Skeletal muscle tissue (tissue), 4 donors: ENCODE data around the gene MAK. TPM values are rescaled to one million over a fixed set of nuclear protein-coding genes. Genes with fewer than 3 reads are reported as not detected.
"Not testable (repeated sequence)": the region's sequence is repeated elsewhere in the genome, so short reads cannot be mapped to it uniquely, and the experiment has no call there.

ENCODE experiments used
- H3K27ac ChIP-seq: one replicate; pipeline ENCODE4 v1.7.0; 2013; ENCODE audit warnings: mild to moderate bottlenecking, low read depth, low read length, inconsistent platforms
- H3K27me3 ChIP-seq, 3 donors: one replicate each; pipeline ENCODE4 v1.7.0; 2013; ENCODE audit warnings: low read length in 3 of 3; ENCODE audit not compliant: control insufficient read depth in 3 of 3, insufficient read depth in 3 of 3
- H3K36me3 ChIP-seq, 3 donors: one replicate each; pipeline ENCODE4 v1.7.0; 2013; ENCODE audit warnings: low read length in 3 of 3; ENCODE audit not compliant: control insufficient read depth in 3 of 3, insufficient read depth in 3 of 3
- H3K4me1 ChIP-seq, 3 donors: one replicate each; pipeline ENCODE4 v1.7.0; 2013; ENCODE audit warnings: low read length in 3 of 3, mild to moderate bottlenecking in 3 of 3; ENCODE audit not compliant: control insufficient read depth in 3 of 3, insufficient read depth in 3 of 3
- H3K4me3 ChIP-seq, 3 donors: one replicate each; pipeline ENCODE4 v1.7.0; 2013; ENCODE audit warnings: low read length in 3 of 3
- H3K9ac ChIP-seq, 3 donors: one replicate each; pipeline ENCODE4 v1.7.0; 2013; ENCODE audit warnings: low read length in 3 of 3, mild to moderate bottlenecking in 3 of 3, moderate library complexity in 2 of 3, low read depth in 1 of 3
- H3K9me3 ChIP-seq, 3 donors: one replicate each; pipeline ENCODE4 v1.7.0; 2013; ENCODE audit warnings: low read length in 3 of 3; ENCODE audit not compliant: control insufficient read depth in 3 of 3
- total RNA-seq: library from RNA; depleted of rRNA; stranded (reverse); fragments of >200 nt; gene quantifications from one replicate; pipeline ENCODE4 v1.2.3, GENCODE V29; 2014
- donor health status: Osteomylitis.

MAK gene
- total RNA-seq, 1 donor from 2014 or later, result not detected

- H3K27me3 ChIP-seq, H3K27ac ChIP-seq, H3K9me3 ChIP-seq, H3K9ac ChIP-seq, H3K36me3 ChIP-seq, H3K4me3 ChIP-seq, H3K4me1 ChIP-seq: not testable (repeated sequence)
These were observed 96.7 kb downstream of the MAK start for GRCh38 chr6:10741643-10742042.

DNA sequence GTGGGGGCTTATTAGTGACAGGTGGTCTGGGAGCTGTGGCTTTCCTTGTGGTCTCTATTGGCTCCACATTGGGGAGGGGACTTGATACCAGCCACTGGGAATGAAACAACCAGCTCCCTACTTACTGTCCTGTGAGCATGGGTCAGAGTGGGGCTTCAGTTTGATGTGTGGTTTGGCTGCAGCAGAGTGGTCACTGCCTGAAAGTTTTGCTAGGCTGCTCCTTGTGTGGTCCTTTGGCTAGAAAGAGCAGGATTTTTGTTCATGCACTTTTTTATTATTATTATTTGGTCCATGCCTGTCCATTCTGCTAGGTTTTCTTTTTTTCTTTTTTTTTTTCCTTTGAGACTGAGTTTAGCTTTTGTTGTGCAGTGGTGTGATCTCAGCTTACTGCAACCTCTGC is 98.3 kb downstream of the MAK start:
- Histone ChIP-seq H3K27me3 (no peaks in the 10 kb centered on the region), H3K4me3 (no peak overlapping the region), H3K4me1 (no peaks in the 10 kb centered on the region), H3K9me3 (no peaks in the 10 kb centered on the region), H3K27ac (no peak overlapping the region), H3K36me3 (no peaks in the 10 kb centered on the region), H3K9ac (no peak overlapping the region)

DNA sequence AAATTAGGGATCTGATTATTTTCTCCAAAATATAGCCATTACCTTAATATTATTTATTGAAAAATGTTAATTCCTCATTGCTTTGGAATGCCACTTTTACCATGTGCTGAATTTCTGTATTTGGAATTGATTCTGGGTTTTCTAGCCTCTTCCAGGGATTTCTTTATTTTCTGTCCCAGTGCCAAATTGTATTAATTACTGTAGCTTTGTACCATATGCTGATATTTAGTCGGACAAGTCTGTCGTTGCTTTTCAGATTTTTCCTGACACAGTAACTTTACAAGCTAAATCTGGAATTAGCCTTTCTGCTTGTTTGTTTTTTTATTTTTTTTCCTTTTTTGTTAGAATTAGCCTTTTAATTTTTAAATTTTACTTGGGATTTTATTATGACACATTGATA is 101.6 kb downstream of the MAK start:
- Histone ChIP-seq H3K4me1 (no peaks in the 10 kb centered on the region), H3K36me3 (peaks cover 6 to 15% (median 10%) of the 10 kb centered on the region in 3 donors), H3K27ac (no peak overlapping the region), H3K4me3 (no peak overlapping the region), H3K27me3 (no peaks in the 10 kb centered on the region), H3K9me3 (no peaks in the 10 kb centered on the region), H3K9ac (no peak overlapping the region)

DNA sequence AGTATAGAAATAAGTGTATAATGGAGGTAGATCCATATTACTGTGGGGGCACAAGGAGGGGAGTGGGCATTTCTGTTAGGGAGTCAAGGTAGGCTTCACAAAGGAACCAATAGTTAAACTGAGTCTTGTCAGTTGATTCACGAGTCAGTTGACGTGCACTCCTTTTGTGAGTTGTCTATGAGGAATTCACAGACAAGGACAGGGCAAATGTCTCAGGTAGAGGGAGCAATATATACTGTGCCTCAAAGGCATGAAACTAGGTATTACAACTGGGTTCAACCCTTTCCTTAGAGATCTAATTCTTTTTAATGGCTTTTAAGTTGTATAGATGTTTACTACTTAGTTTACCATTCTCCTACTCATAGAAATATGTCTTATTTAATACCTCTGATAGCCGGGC is 104.5 kb downstream of the MAK start:
- peaks cover 0 to 8% (median 4%) of the 10 kb centered on the region in 3 donors for H3K4me1 ChIP-seq
- peaks cover 8 to 25% (median 17%) of the 10 kb centered on the region in 3 donors for H3K36me3 ChIP-seq

DNA sequence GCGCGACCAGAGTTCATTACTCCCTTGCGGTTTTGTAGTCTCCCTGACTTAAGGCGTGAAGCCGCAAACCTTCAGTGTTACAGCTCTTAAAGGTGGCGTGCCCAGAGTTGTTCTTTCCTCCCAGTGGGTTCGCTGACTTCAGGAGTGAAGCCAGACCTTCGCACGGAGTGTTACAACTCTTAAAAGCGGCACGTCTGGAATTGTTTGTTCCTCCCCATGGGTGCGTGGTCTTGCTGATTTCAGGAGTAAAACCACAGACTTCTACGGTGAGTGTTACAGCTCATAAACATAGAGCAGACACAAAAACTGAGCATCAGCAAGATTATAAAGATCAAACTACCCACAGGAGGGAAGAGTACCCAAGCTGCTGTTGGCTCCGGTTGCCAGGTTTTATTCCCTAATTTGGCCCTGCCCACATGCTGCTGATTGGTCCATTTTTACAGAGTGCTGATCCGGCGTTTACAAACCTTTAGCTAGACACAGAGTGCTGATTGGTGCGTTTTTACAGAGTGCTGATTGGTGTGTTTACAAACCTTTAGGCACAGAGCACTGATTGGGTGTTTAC is 105.1 kb downstream of the MAK start:
- peaks cover 11 to 29% (median 23%) of the 10 kb centered on the region in 3 donors for H3K36me3 ChIP-seq
- H3K27ac ChIP-seq, result no peak overlapping the region
- H3K4me3 ChIP-seq, result no peak overlapping the region
- no peaks in the 10 kb centered on the region for H3K27me3 ChIP-seq
- no peaks in the 10 kb centered on the region for H3K9me3 ChIP-seq
- peaks cover 0 to 8% (median 4%) of the 10 kb centered on the region in 3 donors for H3K4me1 ChIP-seq
- H3K9ac ChIP-seq, result no peak overlapping the region

More for the DNA sequence above, 104.5 kb downstream of the MAK start:
- Histone ChIP-seq H3K9ac (no peak overlapping the region), H3K4me3 (no peak overlapping the region), H3K27ac (no peak overlapping the region), H3K9me3 (no peaks in the 10 kb centered on the region), H3K27me3 (no peaks in the 10 kb centered on the region)

GRCh38 chr6:10730254-10730653 is 108.1 kb downstream of the MAK start:
- no peaks in the 10 kb centered on the region for H3K27me3 ChIP-seq
- no peaks in the 10 kb centered on the region for H3K9me3 ChIP-seq
- peaks cover 0 to 11% (median 11%) of the 10 kb centered on the region in 3 donors for H3K4me1 ChIP-seq

GRCh38 chr6:10725716-10726115 is 112.6 kb downstream of the MAK start:
- Histone ChIP-seq H3K9ac (no peak overlapping the region), H3K27ac (no peak overlapping the region), H3K27me3 (no peaks in the 10 kb centered on the region), H3K9me3 (no peaks in the 10 kb centered on the region), H3K4me1 (peaks cover 15 to 33% (median 33%) of the 10 kb centered on the region in 3 donors), H3K4me3 (no peak overlapping the region), H3K36me3 (peaks cover 14 to 33% (median 30%) of the 10 kb centered on the region in 3 donors)

More at GRCh38 chr6:10730254-10730653, 108.1 kb downstream of the MAK start:
- Histone ChIP-seq H3K9ac (no peak overlapping the region), H3K4me3 (no peak overlapping the region), H3K36me3 (peaks cover 21 to 44% (median 39%) of the 10 kb centered on the region in 3 donors), H3K27ac (no peak overlapping the region)

DNA sequence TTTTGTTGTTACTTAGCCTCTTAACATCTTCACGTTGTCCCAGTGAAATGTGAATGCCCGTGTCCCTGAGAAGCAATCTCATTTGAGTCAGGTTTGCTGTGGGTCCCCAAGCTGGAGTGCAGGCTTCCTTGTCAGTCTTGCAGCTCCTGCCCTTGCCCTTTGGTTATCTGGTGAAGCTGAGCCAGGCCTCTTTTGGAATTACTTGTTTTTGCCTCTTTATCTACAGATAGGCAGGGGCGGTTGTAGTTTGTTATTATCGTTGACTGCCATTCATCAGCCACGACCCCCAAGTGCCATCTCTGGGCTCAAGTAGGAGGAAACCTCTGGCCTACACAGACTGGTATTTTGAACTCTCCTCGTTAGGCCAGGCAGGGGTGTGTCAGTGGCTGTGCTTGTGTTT is 113.3 kb downstream of the MAK start:
- H3K9me3 ChIP-seq, result no peaks in the 10 kb centered on the region
- H3K4me3 ChIP-seq, result no peak overlapping the region
- H3K27ac ChIP-seq, result no peak overlapping the region
- H3K9ac ChIP-seq, result no peak overlapping the region
- peaks cover 16 to 32% (median 26%) of the 10 kb centered on the region in 3 donors for H3K4me1 ChIP-seq
- H3K36me3 ChIP-seq, result peaks cover 14 to 30% (median 28%) of the 10 kb centered on the region in 3 donors
- no peaks in the 10 kb centered on the region for H3K27me3 ChIP-seq

DNA sequence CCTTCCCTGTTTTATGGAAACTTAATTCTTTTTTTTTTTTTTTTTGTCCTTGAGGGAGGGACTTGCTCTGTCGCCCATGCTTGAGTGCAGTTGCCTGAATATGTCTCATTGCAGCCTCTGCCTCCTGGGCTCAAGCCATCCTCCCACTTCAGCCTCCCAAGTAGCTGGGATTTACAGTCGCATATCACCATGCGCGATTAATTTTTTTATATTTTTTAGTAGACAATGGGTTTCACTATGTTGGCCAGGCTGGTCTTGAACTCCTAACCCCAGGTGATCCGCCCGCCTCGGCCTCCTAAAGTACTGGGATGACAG is 114.8 kb downstream of the MAK start:
- Histone ChIP-seq H3K4me1 (peaks cover 17 to 34% (median 26%) of the 10 kb centered on the region in 3 donors), H3K9ac (peak overlapping the region; percentile 90 to 93 (median 90)), H3K27me3 (no peaks in the 10 kb centered on the region), H3K4me3 (peak overlapping the region; percentile 82 to 93 (median 91)), H3K9me3 (no peaks in the 10 kb centered on the region), H3K36me3 (peaks cover 13 to 23% (median 22%) of the 10 kb centered on the region in 3 donors), H3K27ac (peak overlapping the region; percentile 81)

- H3K4me3 ChIP-seq, result peak within 1 kb of the TSS; percentile 82 to 93 (median 91)
- H3K27ac ChIP-seq, result peak within 1 kb of the TSS; percentile 81
- no peaks in the 10 kb centered on the region for H3K27me3 ChIP-seq
- peaks cover 17 to 34% (median 26%) of the 10 kb centered on the region in 3 donors for H3K4me1 ChIP-seq
- no peaks in the 10 kb centered on the region for H3K9me3 ChIP-seq
- H3K9ac ChIP-seq, result peak within 1 kb of the TSS; percentile 90 to 93 (median 90)
- peaks cover 8 to 18% (median 17%) of the 10 kb centered on the region in 3 donors for H3K36me3 ChIP-seq
These were observed 115.3 kb downstream of the MAK start, which contains the start of gene TMEM14C for GRCh38 chr6:10722820-10723566. Gene TMEM14C (plus strand): TSS chr6:10723070. CDS start chr6:10724614, 1,544 bp downstream.
